ENCODE data around the gene RXYLT1. TPM values are rescaled to one million over a fixed set of nuclear protein-coding genes. Genes with fewer than 3 reads are reported as not detected.

The RXYLT1 gene
- polyA plus RNA-seq, 2 of the 4 experiments (the other 2 are of a cell fraction) = 34.2 to 59.1 TPM

GRCh38 chr12:63787306-63787705 lies 7.6 kb downstream of the RXYLT1 start:
- no peaks in the 10 kb centered on the region for H3K4me1 ChIP-seq
- CTCF ChIA-PET = interaction anchor here (3.6 kb wide), 1 partner anchor 15 kb away, joined by 18 read pairs; no protein-coding TSS in a partner anchor
- POLR2A ChIA-PET = no interaction called here
- FAIRE-seq (no peak), DNase-seq (ENCODE audit: low read depth in 1 of 2, low spot score in 1 of 2) (no peak), ATAC-seq (no peak)
- WGBS (ENCODE audit: missing lambda C conversion rate) = 93% methylated on average over 3 of the region's 3 CpGs
- no peaks in the 10 kb centered on the region for H3K9me3 ChIP-seq
- TF ChIP-seq JUNB (IDR thresholded peaks at IDR 0.05) = no peak
- TF ChIP-seq POLR2A (IDR thresholded peaks at IDR 0.05; ENCODE audit: low read length) = no peak
- TF ChIP-seq FOSL2 (IDR thresholded peaks at IDR 0.05) = no peak
- 0 out of 2 replicates have a peak, but pooled peaks have one; percentile 5 for TF ChIP-seq FOSL2 (CRISPR knock-in tag; IDR thresholded peaks at IDR 0.05)
- no peak for TF ChIP-seq HDAC2 (IDR thresholded peaks at IDR 0.05)
- no peak overlapping the region for H3K4me3 ChIP-seq
- H3K27ac ChIP-seq = no peak overlapping the region
- H3K4me2 ChIP-seq = no peak overlapping the region

GRCh38 chr12:63790608-63790945 lies 10.9 kb downstream of the RXYLT1 start:
- H3K4me3 ChIP-seq = no peak overlapping the region
- 77% methylated on average over 4 of the region's 4 CpGs for WGBS (ENCODE audit: missing lambda C conversion rate)
- ChIA-PET POLR2A (no interaction called here), CTCF (interaction anchor here (3.6 kb wide), 1 partner anchor 12 kb away, joined by 18 read pairs; no protein-coding TSS in a partner anchor)
- no peak overlapping the region for H3K4me2 ChIP-seq
- DNase-seq (ENCODE audit: low read depth in 1 of 2, low spot score in 1 of 2) (no peak), ATAC-seq (no peak), FAIRE-seq (no peak)
- H3K4me1 ChIP-seq = no peaks in the 10 kb centered on the region
- TF ChIP-seq FOXS1 (CRISPR knock-in tag; IDR thresholded peaks at IDR 0.05) (no peak), CTCF (IDR thresholded peaks at IDR 0.05) (no peak)
- H3K27ac ChIP-seq = no peak overlapping the region
- no peaks in the 10 kb centered on the region for H3K9me3 ChIP-seq

- no peaks in the 10 kb centered on the region for H3K4me1 ChIP-seq
- no peak overlapping the region for H3K4me2 ChIP-seq
- ChIA-PET CTCF (interaction anchor here (0.8 to 2.8 kb wide), 2 partner anchors 9 to 373 kb away, joined by 4 to 19 read pairs; no protein-coding TSS in a partner anchor), POLR2A (no interaction called here)
- no peak for TF ChIP-seq CHD4 (IDR thresholded peaks at IDR 0.05; ENCODE audit: borderline replicate concordance)
- no peak for TF ChIP-seq HMGXB4 (CRISPR knock-in tag; IDR thresholded peaks at IDR 0.05; ENCODE audit: borderline replicate concordance)
- TF ChIP-seq CEBPB (IDR thresholded peaks at IDR 0.05) = no peak
- TF ChIP-seq TP53 (CRISPR knock-in tag; IDR thresholded peaks at IDR 0.05) = no peak
- no peak for TF ChIP-seq RARB (CRISPR knock-in tag; IDR thresholded peaks at IDR 0.05)
- no peak for TF ChIP-seq BHLHE40 (IDR thresholded peaks at IDR 0.05; ENCODE audit: low read depth, low read length)
- FAIRE-seq (no peak), DNase-seq (ENCODE audit: low read depth in 1 of 2, low spot score in 1 of 2) (no peak), ATAC-seq (no peak)
- H3K4me3 ChIP-seq = no peak overlapping the region
- H3K27ac ChIP-seq = no peak overlapping the region
- H3K9me3 ChIP-seq = no peaks in the 10 kb centered on the region
- 90% methylated on average over 3 of the region's 3 CpGs for WGBS (ENCODE audit: missing lambda C conversion rate)
These were observed 12.6 kb downstream of the RXYLT1 start for GRCh38 chr12:63792338-63792737.

GRCh38 chr12:63795032-63795687 lies 15.5 kb downstream of the RXYLT1 start:
- Histone ChIP-seq H3K9me3 (no peaks in the 10 kb centered on the region), H3K4me3 (no peak overlapping the region), H3K27ac (no peak overlapping the region), H3K4me2 (no peak overlapping the region), H3K4me1 (no peaks in the 10 kb centered on the region)
- no peak for ATAC-seq
- no peak for FAIRE-seq
- CTCF ChIA-PET = interaction anchor here (0.6 to 2.0 kb wide), 3 partner anchors 10 to 1588 kb away, joined by 3 to 10 read pairs (median 3); no protein-coding TSS in a partner anchor
- POLR2A ChIA-PET = no interaction called here
- WGBS (ENCODE audit: missing lambda C conversion rate) = 90% methylated on average over 10 of the region's 10 CpGs
- DNase-seq (ENCODE audit: low read depth in 1 of 2, low spot score in 1 of 2) = no peak
- TF ChIP-seq MAZ (IDR thresholded peaks at IDR 0.05; ENCODE audit: borderline replicate concordance, low read depth, low read length) (no peak), TFCP2L1 (CRISPR knock-in tag; IDR thresholded peaks at IDR 0.05) (no peak), ATOH8 (CRISPR knock-in tag; IDR thresholded peaks at IDR 0.05; ENCODE audit: low read depth) (no peak), NPAS2 (CRISPR knock-in tag; IDR thresholded peaks at IDR 0.05; ENCODE audit: borderline replicate concordance) (no peak), ZC3H11A (IDR thresholded peaks at IDR 0.05) (no peak), CBX8 (IDR thresholded peaks at IDR 0.05) (no peak), EP300 (IDR thresholded peaks at IDR 0.05) (no peak), PHF8 (IDR thresholded peaks at IDR 0.05; ENCODE audit: borderline replicate concordance, low read depth) (no peak), PBX3 (IDR thresholded peaks at IDR 0.05) (no peak), CHD4 (IDR thresholded peaks at IDR 0.05; ENCODE audit: borderline replicate concordance) (no peak), SMC3 (IDR thresholded peaks at IDR 0.05) (no peak), ZSCAN20 (CRISPR knock-in tag; IDR thresholded peaks at IDR 0.05) (no peak), FOSB (CRISPR knock-in tag; IDR thresholded peaks at IDR 0.05) (no peak), E2F6 (IDR thresholded peaks at IDR 0.05; ENCODE audit: borderline replicate concordance, low read depth) (no peak), RFX5 (IDR thresholded peaks at IDR 0.05) (no peak)

Measured in A549 (cell line).